Measurements from ENCODE around the gene PRKAB1. TPM values are rescaled to one million over a fixed set of nuclear protein-coding genes. Genes with fewer than 3 reads are reported as not detected.

The PRKAB1 gene
- total RNA-seq, 1 experiment from 2014 or later, result 25.0 TPM

DNA sequence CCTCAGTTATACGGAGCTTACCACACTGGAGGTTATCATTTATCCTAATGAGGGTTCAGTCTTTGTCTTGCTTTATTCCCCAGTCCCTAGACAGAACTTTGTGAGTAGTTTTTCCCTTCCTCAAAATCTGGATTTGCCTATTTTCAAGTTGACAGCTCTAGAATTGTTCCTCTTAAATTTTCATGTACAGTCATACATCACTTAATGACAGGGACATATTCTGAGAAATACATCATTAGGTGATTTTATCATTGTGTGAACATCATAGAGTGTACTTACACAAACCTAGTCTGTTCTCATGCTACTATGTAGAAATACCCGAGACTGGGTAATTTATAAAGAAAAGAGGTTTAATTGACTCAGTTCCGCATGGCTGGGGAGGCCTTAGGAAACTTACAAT, 3.1 kb downstream of the PRKAB1 start:
- POLR2A ChIA-PET, result no interaction called here
- CTCF ChIA-PET, result no interaction called here
- Histone ChIP-seq H3K4me1 (ENCODE audit: control insufficient read depth in 1 of 2, insufficient read depth in 2 of 2, low read length in 2 of 2) (peaks cover 0 to 11% of the 10 kb centered on the region in 2 experiments; a peak in 1 of 4 replicates), H3K79me2 (ENCODE audit: insufficient read depth, low read length) (peaks cover 40% of the 10 kb centered on the region), H3K9ac (ENCODE audit: low read length) (no peak overlapping the region), H3K27ac (ENCODE audit: low read depth, low read length) (no peak overlapping the region), H3K9me3 (ENCODE audit: control insufficient read depth in 1 of 2, insufficient read depth in 1 of 2, low read depth in 1 of 2, low read length in 2 of 2) (no peaks in the 10 kb centered on the region), H2AFZ (ENCODE audit: low read depth, low read length, poor library complexity, severe bottlenecking) (no peak overlapping the region), H3K36me3 (ENCODE audit: control insufficient read depth in 1 of 2, insufficient read depth in 2 of 2, low read length in 2 of 2) (peaks cover 21 to 52% of the 10 kb centered on the region in 2 experiments; a peak in 3 of 4 replicates), H3K4me3 (replicated peaks in 1 of 2; ENCODE audit: low read depth in 1 of 2, low read length in 2 of 2) (no peak overlapping the region), H4K20me1 (ENCODE audit: insufficient read depth) (no peaks in the 10 kb centered on the region), H3K9me2 (ENCODE audit: insufficient read depth) (no peaks in the 10 kb centered on the region), H3K27me3 (ENCODE audit: insufficient read depth, low read length) (no peaks in the 10 kb centered on the region), H3K4me2 (ENCODE audit: low read length) (no peak overlapping the region)
- no TSS peak for BruUV-seq (replicated peaks)
- RAD21 ChIA-PET (ENCODE audit: low non-redundant PET in 1 of 2, low total read pairs in 2 of 2, uncharacterized antibody in 2 of 2, unreplicated experiment in 2 of 2), result no interaction called here
- intact Hi-C loops (cut with micrococcal nuclease), result no loop called here
- no peak for ATAC-seq
- TF ChIP-seq ZNF274 (IDR thresholded peaks at IDR 0.05; ENCODE audit: low read depth, low read length) (no peak), JUND (IDR thresholded peaks at IDR 0.05) (no peak), EGR1 (IDR thresholded peaks at IDR 0.05; ENCODE audit: low read depth) (no peak), CEBPB (IDR thresholded peaks at IDR 0.05; ENCODE audit: low read depth) (no peak), YY1 (IDR thresholded peaks at IDR 0.05; ENCODE audit: extremely low read depth, insufficient replicate concordance, low read depth, low read length) (no peak), TCF7L2 (IDR thresholded peaks at IDR 0.05; ENCODE audit: borderline replicate concordance, extremely low read depth, insufficient read depth, insufficient read length) (no peak), SRF (IDR thresholded peaks at IDR 0.05; ENCODE audit: low read depth) (no peak), EZH2 (IDR thresholded peaks at IDR 0.05) (no peak), RAD21 (IDR thresholded peaks at IDR 0.05; ENCODE audit: low read depth) (no peak), SP1 (IDR thresholded peaks at IDR 0.05; ENCODE audit: low read depth) (no peak), REST (IDR thresholded peaks at IDR 0.05; ENCODE audit: low read depth) (no peak), CBX3 (IDR thresholded peaks at IDR 0.05; ENCODE audit: low read depth) (no peak), POLR2AphosphoS5 (IDR thresholded peaks at IDR 0.05; ENCODE audit: low read depth, low read length) (no peak), POLR2A (IDR thresholded peaks at IDR 0.05; ENCODE audit: borderline replicate concordance, extremely low read depth, insufficient read depth, insufficient read length) (no peak)
- TF ChIP-seq, protein P1, sequence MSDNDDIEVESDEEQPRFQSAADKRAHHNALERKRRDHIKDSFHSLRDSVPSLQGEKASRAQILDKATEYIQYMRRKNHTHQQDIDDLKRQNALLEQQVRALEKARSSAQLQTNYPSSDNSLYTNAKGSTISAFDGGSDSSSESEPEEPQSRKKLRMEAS (IDR thresholded peaks at IDR 0.05), result no peak
- TF ChIP-seq, protein P2, sequence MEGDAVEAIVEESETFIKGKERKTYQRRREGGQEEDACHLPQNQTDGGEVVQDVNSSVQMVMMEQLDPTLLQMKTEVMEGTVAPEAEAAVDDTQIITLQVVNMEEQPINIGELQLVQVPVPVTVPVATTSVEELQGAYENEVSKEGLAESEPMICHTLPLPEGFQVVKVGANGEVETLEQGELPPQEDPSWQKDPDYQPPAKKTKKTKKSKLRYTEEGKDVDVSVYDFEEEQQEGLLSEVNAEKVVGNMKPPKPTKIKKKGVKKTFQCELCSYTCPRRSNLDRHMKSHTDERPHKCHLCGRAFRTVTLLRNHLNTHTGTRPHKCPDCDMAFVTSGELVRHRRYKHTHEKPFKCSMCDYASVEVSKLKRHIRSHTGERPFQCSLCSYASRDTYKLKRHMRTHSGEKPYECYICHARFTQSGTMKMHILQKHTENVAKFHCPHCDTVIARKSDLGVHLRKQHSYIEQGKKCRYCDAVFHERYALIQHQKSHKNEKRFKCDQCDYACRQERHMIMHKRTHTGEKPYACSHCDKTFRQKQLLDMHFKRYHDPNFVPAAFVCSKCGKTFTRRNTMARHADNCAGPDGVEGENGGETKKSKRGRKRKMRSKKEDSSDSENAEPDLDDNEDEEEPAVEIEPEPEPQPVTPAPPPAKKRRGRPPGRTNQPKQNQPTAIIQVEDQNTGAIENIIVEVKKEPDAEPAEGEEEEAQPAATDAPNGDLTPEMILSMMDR (IDR thresholded peaks at IDR 0.05 in 2 of 3, conservative IDR thresholded peaks at IDR 0.05 in 1 of 3; ENCODE audit: borderline replicate concordance in 1 of 3, insufficient read depth in 1 of 3, low read depth in 2 of 3, low read length in 2 of 3), result no peak
- no peak for DNase-seq (ENCODE audit: low read depth, low spot score)

All from HCT116 (cell line).